NCI-H1417 treated with DMSO at 0.1 percent for 48 hours (cell line): ENCODE measurements around the gene TAF6L.
A peak's percentile ranks its signal among the peaks of the same experiment; 100 is the strongest.
"Not testable (repeated sequence)": the region's sequence is repeated elsewhere in the genome, so short reads cannot be mapped to it uniquely, and the experiment has no call there.

Experiments
- DNase-seq: peaks from one replicate; lab custom pipeline; 2025; lab: John Stamatoyannopoulos, UW

Gene TAF6L

GRCh38 chr11:62755086-62755615 lies 16.0 kb upstream of the TAF6L start:
- DNase-seq: no peak

- DNase-seq: no peak
Observed at GRCh38 chr11:62757846-62758788, 13.1 kb upstream of the TAF6L start.

DNA sequence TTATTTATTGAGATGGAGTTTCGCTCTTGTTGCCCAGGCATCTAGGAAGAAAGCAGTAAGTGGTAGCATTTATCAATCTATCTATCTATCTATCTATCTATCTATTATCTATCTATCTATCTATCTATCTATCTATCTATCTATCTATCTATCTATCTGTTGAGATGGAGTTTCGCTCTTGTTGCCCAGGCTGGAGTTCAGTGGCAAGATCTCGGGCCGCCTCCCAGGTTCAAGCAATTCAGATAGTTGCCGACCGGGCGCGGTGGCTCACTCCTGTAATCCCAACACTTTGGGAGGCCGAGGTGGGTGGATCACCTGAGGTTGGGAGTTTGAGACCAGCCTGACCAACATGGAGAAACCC lies 10.3 kb upstream of the TAF6L start:
- DNase-seq: not testable (repeated sequence)

- no peak for DNase-seq
Observed at GRCh38 chr11:62770778-62771143, 435 bp upstream of the TAF6L start.

DNA sequence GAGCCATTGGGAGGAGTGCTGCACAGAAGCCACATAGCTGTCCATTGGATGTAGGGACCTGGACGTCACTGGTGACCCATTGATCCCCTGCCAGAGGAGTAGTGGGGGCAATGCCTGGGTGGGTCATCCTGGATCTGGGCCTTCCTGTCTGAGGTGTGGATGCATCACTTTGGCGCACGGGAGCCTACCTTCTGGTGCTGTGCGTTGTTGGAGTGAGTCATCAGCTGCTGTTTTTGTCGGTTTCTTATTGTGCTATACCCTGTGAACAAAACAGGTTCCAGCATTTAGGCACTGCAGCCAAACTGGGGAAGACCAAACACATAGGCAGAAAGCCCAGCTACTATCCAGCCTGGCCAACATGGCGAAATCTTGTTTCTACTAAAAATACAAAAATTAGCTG lies 3.2 kb downstream of the TAF6L start:
- DNase-seq: no peak

- DNase-seq: no peak
Observed at GRCh38 chr11:62775646-62776045, 4.5 kb downstream of the TAF6L start.

DNA sequence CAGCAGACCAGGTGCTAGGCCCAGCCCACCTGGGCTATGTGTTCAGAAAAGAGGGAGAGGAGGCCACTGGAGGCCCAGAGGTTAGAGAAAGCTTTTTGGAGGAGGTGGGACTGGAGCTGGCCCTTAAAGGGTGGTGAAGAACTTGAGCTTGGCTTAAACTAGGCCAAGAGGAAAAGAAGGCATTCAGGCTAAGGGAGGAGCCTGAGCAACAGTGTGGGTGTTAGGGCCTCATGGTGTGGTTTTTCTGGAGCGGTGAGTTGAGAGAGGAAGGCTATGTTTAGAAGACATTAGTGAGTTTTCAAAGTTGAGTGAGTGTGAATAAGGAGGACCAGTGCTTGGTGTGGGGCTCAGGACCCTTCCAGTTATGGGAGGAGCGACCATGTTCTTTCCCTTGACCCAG lies 6.2 kb downstream of the TAF6L start:
- DNase-seq: no peak

GRCh38 chr11:62778441-62778840 lies 7.2 kb downstream of the TAF6L start:
- no peak for DNase-seq

GRCh38 chr11:62782753-62783152 lies 11.6 kb downstream of the TAF6L start:
- DNase-seq: no peak

DNA sequence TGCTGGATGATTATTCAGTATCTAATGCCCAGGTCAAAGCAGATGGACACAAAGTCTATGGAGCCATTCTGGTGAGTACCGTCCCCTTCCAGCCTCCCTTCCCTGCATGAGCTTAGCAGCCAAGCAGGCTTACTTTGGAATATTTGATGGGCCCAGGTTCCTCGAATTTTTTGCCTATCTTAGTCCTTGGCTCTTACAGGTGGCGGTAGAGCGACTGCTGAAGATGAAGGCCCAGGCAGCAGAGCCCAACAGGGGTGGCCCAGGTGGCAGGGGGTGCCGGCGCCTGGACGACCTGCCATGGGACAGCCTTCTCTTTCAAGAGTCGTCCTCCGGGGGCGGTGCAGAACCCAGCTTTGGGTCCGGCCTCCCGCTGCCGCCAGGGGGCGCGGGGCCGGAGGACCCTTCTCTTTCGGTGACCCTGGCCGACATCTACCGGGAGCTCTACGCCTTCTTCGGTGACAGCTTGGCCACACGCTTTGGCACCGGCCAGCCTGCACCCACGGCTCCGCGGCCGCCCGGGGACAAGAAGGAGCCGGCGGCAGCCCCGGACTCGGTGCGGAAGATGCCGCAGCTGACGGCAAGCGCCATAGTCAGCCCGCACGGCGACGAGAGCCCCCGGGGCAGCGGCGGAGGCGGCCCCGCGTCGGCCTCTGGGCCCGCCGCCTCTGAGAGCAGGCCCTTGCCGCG lies 15.3 kb downstream of the TAF6L start:
- DNase-seq: peak; percentile 26

DNA sequence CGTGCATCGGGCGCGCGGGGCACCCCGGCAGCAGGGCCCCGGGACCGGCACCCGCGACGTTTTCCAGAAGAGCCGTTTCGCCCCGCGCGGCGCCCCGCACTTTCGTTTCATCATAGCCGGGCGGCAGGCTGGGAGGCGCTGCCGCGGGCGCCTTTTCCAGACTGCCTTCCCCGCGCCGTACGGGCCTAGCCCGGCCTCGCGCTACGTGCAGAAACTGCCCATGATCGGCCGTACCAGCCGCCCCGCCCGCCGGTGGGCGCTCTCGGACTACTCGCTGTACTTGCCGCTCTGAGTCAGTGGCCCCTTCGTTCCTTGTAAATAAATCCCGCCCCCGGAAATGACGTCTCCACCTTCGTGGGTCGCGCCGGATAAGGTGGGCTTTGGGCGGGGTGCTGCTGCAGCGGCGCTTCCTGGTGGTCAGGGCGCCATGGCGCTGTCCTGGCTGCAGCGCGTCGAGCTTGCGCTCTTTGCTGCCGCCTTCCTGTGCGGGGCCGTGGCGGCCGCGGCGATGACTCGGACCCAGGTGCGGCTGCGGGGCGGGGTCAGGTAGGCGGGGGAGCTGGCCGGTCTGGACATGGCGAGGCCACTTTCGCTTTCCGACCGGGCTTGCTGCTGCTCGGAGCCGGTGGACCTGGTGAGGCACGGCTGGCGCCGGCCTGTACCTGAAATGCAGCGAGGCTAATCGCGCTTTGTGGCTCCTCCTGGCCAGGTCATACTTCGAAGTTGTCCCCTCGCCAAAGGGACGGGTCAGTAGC lies 16.0 kb downstream of the TAF6L start, which contains the start of gene TMEM179B:
Gene TMEM179B (plus strand): TSS at position 398 of the 755 bp plus-strand sequence. CDS start 30 bp downstream, at position 428.
- DNase-seq: peak; percentile 86

DNA sequence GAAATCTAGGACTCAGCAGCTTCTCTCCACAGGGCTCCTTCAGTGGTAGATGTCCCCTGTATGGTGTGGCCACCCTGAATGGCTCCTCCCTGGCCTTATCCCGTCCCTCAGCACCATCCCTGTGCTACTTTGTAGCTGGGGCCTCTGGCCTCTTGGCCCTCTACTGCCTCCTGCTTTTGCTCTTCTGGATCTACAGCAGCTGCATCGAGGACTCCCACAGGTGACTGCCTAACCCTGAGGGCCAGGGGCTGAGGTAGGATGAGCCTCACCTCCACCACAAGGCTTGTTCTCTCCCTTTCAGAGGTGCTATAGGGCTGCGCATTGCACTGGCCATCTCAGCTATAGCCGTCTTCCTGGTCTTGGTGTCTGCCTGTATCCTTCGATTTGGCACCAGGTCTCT lies 17.8 kb downstream of the TAF6L start:
- no peak for DNase-seq

DNA sequence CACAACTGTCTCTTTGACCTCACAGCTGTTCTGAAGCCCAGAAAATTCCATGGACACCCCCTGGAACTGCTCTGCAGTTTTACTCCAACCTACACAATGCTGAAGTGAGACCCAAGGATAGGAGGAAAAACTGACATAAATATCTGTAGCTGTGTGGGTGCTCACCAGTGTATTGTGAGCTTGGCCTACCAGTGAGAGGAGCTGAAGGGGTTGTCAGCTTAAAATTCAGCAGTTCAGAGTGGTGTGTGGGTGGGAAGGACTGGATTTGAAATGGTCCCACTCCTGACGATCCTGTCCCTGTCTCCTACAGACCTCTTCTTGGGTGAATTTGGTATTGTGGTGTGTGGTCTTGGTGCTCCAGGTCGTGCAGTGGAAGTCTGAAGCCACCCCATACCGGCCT lies 18.4 kb downstream of the TAF6L start:
- DNase-seq: no peak

DNA sequence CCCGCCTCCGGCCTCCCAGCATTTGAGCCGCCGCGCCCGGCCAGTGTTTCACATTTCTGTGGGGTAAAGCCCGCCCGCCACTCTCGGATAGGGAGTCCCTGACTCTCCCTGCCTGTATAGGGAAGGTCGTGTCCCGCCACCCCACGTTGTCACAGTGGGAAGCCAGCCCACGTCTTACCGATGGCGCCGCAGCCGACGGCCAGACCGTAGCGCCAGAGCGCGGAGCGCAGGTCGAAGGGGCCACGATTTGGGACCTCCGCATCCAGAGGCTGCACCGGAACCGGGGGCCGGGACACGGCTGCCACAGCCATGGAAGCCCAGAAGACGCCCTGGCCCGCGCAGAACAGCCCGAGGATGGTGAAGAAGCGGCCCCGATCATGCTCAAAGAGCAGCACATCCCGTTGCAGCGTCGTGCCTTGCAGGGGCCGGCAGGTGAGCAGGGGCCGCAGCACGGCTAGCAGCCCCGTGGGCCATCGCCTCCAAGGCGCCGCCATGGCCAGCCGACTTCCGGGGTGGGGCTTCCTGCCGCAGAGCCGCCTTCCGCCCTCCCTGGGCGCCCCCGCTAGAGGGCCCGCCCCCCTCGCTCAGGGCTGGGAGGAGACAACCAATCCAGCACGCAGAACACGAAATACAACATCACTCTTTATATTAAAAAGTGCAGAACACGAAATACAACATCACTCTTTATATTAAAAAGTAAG lies 20.5 kb downstream of the TAF6L start, which contains the start of gene TMEM223:
Gene TMEM223 (minus strand): TSS at position 506 of the 701 bp plus-strand sequence. CDS start 12 bp downstream, at position 494.
- peak; percentile 17 for DNase-seq

- no peak for DNase-seq
Observed at GRCh38 chr11:62792202-62792575, 21.0 kb downstream of the TAF6L start.

DNA sequence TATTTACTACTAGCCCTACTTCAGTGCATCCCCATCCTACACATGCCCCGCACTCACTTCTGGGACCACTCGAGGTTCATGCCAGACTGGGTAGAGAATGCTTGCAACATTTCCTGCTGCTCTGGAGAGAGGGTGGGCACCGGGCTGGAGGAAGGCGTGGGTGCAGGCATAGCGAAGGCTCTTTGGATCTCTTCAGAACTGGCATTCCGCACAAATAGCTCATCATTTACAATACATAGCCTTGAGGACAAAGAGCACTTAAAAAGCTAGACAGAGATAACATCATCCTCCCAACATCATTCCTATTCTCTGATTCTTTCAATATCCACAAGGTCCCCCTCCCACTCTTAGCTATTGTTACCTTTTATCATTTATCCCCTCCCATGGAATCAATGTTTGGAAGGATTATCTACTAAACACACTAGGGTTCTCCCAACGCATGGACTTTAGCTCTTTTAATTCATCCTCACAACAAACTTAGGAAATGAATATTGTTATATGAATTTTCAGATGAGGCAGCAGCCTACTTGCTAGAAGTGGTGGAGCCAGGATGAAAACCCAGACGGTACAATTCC lies 23.1 kb downstream of the TAF6L start:
- DNase-seq: no peak

GRCh38 chr11:62796281-62796680 lies 25.1 kb downstream of the TAF6L start:
- no peak for DNase-seq

GRCh38 chr11:62799486-62799885 lies 28.3 kb downstream of the TAF6L start:
- DNase-seq: no peak

DNA sequence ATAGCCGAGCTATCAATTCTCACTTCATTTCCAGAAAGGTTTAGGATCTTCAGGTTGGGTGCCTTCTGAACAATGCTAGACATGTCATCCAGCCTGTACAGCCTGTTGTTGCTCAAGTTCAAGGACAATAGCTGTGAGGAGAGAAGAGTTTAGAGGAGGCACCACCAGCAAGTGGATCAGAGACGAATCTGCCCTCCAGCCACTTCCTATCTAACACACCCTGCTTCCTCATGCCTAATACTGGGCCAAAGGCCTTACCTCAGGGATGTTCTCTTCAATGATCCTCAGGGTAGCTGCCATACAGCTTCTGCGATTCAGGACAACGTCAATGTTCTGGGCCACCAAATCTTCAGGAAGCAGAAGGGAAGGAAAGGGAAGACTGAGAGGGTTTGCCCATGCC lies 29.9 kb downstream of the TAF6L start:
- no peak for DNase-seq

- DNase-seq: no peak
Observed at GRCh38 chr11:62804310-62805075, 33.3 kb downstream of the TAF6L start.
